Liver (tissue), 9 donors: ENCODE data around the gene ATP6V0D1. TPM values are rescaled to one million over a fixed set of nuclear protein-coding genes. Genes with fewer than 3 reads are reported as not detected.
"Not testable (repeated sequence)": the region's sequence is repeated elsewhere in the genome, so short reads cannot be mapped to it uniquely, and the experiment has no call there.

Experiments used
- DNase-seq: peaks from one replicate; pipeline ENCODE4 v3.0.0-alpha.2; 2017; ENCODE audit warnings: low spot score
- H3K27ac ChIP-seq, 2 donors: one replicate each; pipeline ENCODE4 v1.7.0; 2013; ENCODE audit warnings: inconsistent platforms in 2 of 2, low read length in 2 of 2, control low read depth in 1 of 2, low read depth in 1 of 2, mild to moderate bottlenecking in 1 of 2
- H3K27me3 ChIP-seq, 4 donors: one replicate each; pipeline versions ENCODE4 v1.6.1 to v1.7.0; 2013; ENCODE audit warnings: low read length in 3 of 4, inconsistent platforms in 1 of 4, mild to moderate bottlenecking in 1 of 4, moderate library complexity in 1 of 4; ENCODE audit not compliant: control insufficient read depth in 4 of 4, insufficient read depth in 4 of 4
- H3K36me3 ChIP-seq, 4 donors: one replicate each; pipeline versions ENCODE4 v1.6.1 to v1.7.0; 2013; ENCODE audit warnings: low read length in 3 of 4, mild to moderate bottlenecking in 3 of 4, low read depth in 1 of 4, moderate library complexity in 1 of 4; ENCODE audit not compliant: control insufficient read depth in 4 of 4, insufficient read depth in 3 of 4
- H3K4me1 ChIP-seq, 4 donors: one replicate each; pipeline versions ENCODE4 v1.6.1 to v1.7.0; 2013; ENCODE audit warnings: low read length in 3 of 4, mild to moderate bottlenecking in 3 of 4, moderate library complexity in 1 of 4; ENCODE audit not compliant: control insufficient read depth in 4 of 4, insufficient read depth in 4 of 4
- H3K4me3 ChIP-seq, 3 donors: one replicate each; pipeline versions ENCODE4 v1.6.1 to v1.7.0; 2013; ENCODE audit warnings: low read length in 3 of 3, control low read depth in 1 of 3, low read depth in 1 of 3, mild to moderate bottlenecking in 1 of 3
- H3K9ac ChIP-seq, 2 donors: one replicate each; pipeline ENCODE4 v1.7.0; 2013; ENCODE audit warnings: low read length in 2 of 2, mild to moderate bottlenecking in 2 of 2, moderate library complexity in 2 of 2, control low read depth in 1 of 2, low read depth in 1 of 2
- H3K9me3 ChIP-seq, 4 donors: one replicate each; pipeline versions ENCODE4 v1.6.1 to v1.7.0; 2013; ENCODE audit warnings: low read length in 3 of 4; ENCODE audit not compliant: control insufficient read depth in 4 of 4
- CTCF ChIP-seq: fragments of 150-350 bp; IDR thresholded peaks from 2 replicates; pipeline ENCODE4 v1.5.1; 2017; ENCODE audit warnings: improper control_type of control experiment, low read depth, low read length; ENCODE audit not compliant: missing input control
- EGR1 ChIP-seq, 2 donors: IDR thresholded peaks; 2 replicates each; pipeline ENCODE4 v1.6.1; 2016 to 2018; ENCODE audit warnings: antibody characterized with exemption in 2 of 2, low read depth in 2 of 2
- FOXA1 ChIP-seq: IDR thresholded peaks from 2 replicates; pipeline ENCODE4 v1.6.1; 2016; ENCODE audit warnings: antibody characterized with exemption
- FOXA2 ChIP-seq: IDR thresholded peaks from 2 replicates; pipeline ENCODE4 v1.6.1; 2016; ENCODE audit warnings: antibody characterized with exemption
- GABPA ChIP-seq, 2 donors: IDR thresholded peaks in 1 of 2; conservative IDR thresholded peaks in 1 of 2; 2 replicates each; pipeline ENCODE4 v1.6.1; 2016; ENCODE audit warnings: antibody characterized with exemption in 2 of 2, mild to moderate bottlenecking in 1 of 2, moderate library complexity in 1 of 2
- HNF4A ChIP-seq, 2 donors: conservative IDR thresholded peaks; 2 replicates each; pipeline ENCODE4 v1.6.1; 2016; ENCODE audit warnings: antibody characterized with exemption in 2 of 2, mild to moderate bottlenecking in 2 of 2
- HNF4G ChIP-seq: IDR thresholded peaks from 2 replicates; pipeline ENCODE4 v1.6.1; 2016; ENCODE audit warnings: antibody characterized with exemption
- JUND ChIP-seq, 2 donors: IDR thresholded peaks; 2 replicates each; pipeline ENCODE4 v1.6.1; 2016; ENCODE audit warnings: antibody characterized with exemption in 2 of 2
- NR2F2 ChIP-seq: IDR thresholded peaks from 2 replicates; pipeline ENCODE4 v1.6.1; 2016; ENCODE audit warnings: antibody characterized with exemption
- RAD21 ChIP-seq, 2 donors: IDR thresholded peaks; 2 replicates each; pipeline ENCODE4 v1.6.1; 2016; ENCODE audit warnings: antibody characterized with exemption in 2 of 2, mild to moderate bottlenecking in 2 of 2
- RXRA ChIP-seq, 2 donors: IDR thresholded peaks; 2 replicates each; pipeline ENCODE4 v1.6.1; 2017 to 2018; ENCODE audit warnings: antibody characterized with exemption in 2 of 2, mild to moderate bottlenecking in 1 of 2
- SP1 ChIP-seq: IDR thresholded peaks from 2 replicates; pipeline ENCODE4 v1.6.1; 2018; ENCODE audit warnings: antibody characterized with exemption, mild to moderate bottlenecking
- TAF1 ChIP-seq: conservative IDR thresholded peaks from 2 replicates; pipeline ENCODE4 v1.6.1; 2016; ENCODE audit warnings: antibody characterized with exemption, mild to moderate bottlenecking
- YY1 ChIP-seq: IDR thresholded peaks from 2 replicates; pipeline ENCODE4 v1.6.1; 2016; ENCODE audit warnings: antibody characterized with exemption, mild to moderate bottlenecking
- WGBS: extraction: QIAGEN DNeasy Blood & Tissue Kit; methylation state at CpG from one replicate; pipeline ENCODE4 v1.1.7; 2013; 5-methylcytosine and 5-hydroxymethylcytosine counted together
- polyA plus RNA-seq, 2 donors: library from polyadenylated mRNA; stranded (reverse) in 1 of 2; unstranded in 1 of 2; fragments of 200-250 nt in 1 of 2; fragments of >200 nt in 1 of 2; fragmentation: Nextera tagmentation in 1 of 2; extraction: Ambion mirVana in 1 of 2; gene quantifications; one replicate each; pipeline versions ENCODE4 v1.2.1 to v1.2.3, GENCODE V29; 2013 to 2015
- total RNA-seq, 2 donors: library from RNA; depleted of rRNA; stranded (reverse); fragments of >200 nt; gene quantifications; one replicate each; pipeline ENCODE4 v1.2.3, GENCODE V29; 2014
- TF ChIP-seq, protein P1 (sequence below): IDR thresholded peaks from 2 replicates; pipeline ENCODE4 v1.6.1; 2016; ENCODE audit warnings: antibody characterized with exemption
- TF ChIP-seq, protein P2 (sequence below): IDR thresholded peaks from 2 replicates; pipeline ENCODE4 v1.6.1; 2016; ENCODE audit warnings: antibody characterized with exemption
- TF ChIP-seq, protein P3 (sequence below): IDR thresholded peaks from 2 replicates; pipeline ENCODE4 v1.6.1; 2016; ENCODE audit warnings: antibody characterized with exemption, mild to moderate bottlenecking
- TF ChIP-seq, protein P4 (sequence below): IDR thresholded peaks from 2 replicates; pipeline ENCODE4 v1.6.1; 2016; ENCODE audit warnings: antibody characterized with exemption
- donor health status: healthy.
- donor health status: healthy.
- donor health status: healthy.
- donor health status: healthy.
- donor health status: healthy.

Gene ATP6V0D1
- total and polyA plus RNA-seq, 4 donors, result 47.6 to 80.2 (median 66.6) TPM

- 3% methylated on average over 73 of the region's 73 CpGs for WGBS
- H3K27ac ChIP-seq, result peak within 1 kb of the TSS; percentile 26 to 65
Observed at GRCh38 chr16:67415872-67416793, 64.8 kb downstream of the ATP6V0D1 start, which contains the start of gene ZDHHC1. Gene ZDHHC1, minus strand, starts transcription at chr16:67416477. Its CDS starts 8,702 bp downstream, at chr16:67407775.

DNA sequence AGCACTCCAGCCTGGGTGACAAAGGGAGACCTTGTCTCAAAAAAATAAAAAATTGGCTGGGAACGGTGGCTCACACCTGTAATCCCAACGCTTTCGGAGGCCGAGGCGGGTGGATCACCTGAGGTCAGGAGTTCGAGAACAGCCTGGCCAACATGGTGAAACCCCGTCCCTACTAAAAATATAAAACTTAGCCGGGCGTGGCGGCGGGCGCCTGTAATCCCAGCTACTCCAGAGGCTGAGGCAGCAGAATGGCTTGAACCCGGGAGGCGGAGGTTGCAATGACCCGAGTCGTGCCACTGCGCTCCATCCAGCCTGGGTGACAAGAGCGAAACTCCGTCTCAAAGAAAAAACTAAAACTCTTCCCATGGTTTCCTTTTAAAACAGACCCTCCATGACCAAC lies 65.5 kb downstream of the ATP6V0D1 start:
- not testable (repeated sequence) for H3K27me3 ChIP-seq, H3K9me3 ChIP-seq, H3K36me3 ChIP-seq, DNase-seq
- peaks cover 5 to 10% (median 7%) of the 10 kb centered on the region in 4 donors for H3K4me1 ChIP-seq
- WGBS, result 95% methylated on average over 19 of the region's 19 CpGs
- peak overlapping the region; percentile 26 to 65 for H3K27ac ChIP-seq
- peak overlapping the region; percentile 36 to 45 for H3K9ac ChIP-seq
- peak overlapping the region; percentile 11 to 77 (median 43) for H3K4me3 ChIP-seq

More at GRCh38 chr16:67415872-67416793, 64.8 kb downstream of the ATP6V0D1 start, which contains the start of gene ZDHHC1:
- DNase-seq, result peak; percentile 56
- Histone ChIP-seq H3K9ac (peak within 1 kb of the TSS; percentile 38 to 60), H3K9me3 (no peaks in the 10 kb centered on the region), H3K27me3 (no peaks in the 10 kb centered on the region), H3K36me3 (no peaks in the 10 kb centered on the region), H3K4me1 (peaks cover 5 to 10% (median 7%) of the 10 kb centered on the region in 4 donors), H3K4me3 (peak within 1 kb of the TSS; percentile 32 to 77 (median 43))
- TF ChIP-seq RXRA (IDR thresholded peaks at IDR 0.05) (no peak), GABPA (IDR thresholded peaks at IDR 0.05 in 1 of 2, conservative IDR thresholded peaks at IDR 0.05 in 1 of 2) (no peak), HNF4G (no peak), FOXA2 (no peak), SP1 (no peak), HNF4A (conservative IDR thresholded peaks at IDR 0.05) (no peak), YY1 (no peak), FOXA1 (no peak), JUND (IDR thresholded peaks at IDR 0.05) (no peak), CTCF (peak; percentile 40), NR2F2 (no peak), TAF1 (no peak), EGR1 (IDR thresholded peaks at IDR 0.05; ENCODE audit: low read depth in 2 of 2) (no peak), RAD21 (IDR thresholded peaks at IDR 0.05) (peak; percentile 46 to 49)
- TF ChIP-seq, protein P1, sequence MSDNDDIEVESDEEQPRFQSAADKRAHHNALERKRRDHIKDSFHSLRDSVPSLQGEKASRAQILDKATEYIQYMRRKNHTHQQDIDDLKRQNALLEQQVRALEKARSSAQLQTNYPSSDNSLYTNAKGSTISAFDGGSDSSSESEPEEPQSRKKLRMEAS, result no peak
- TF ChIP-seq, protein P2, sequence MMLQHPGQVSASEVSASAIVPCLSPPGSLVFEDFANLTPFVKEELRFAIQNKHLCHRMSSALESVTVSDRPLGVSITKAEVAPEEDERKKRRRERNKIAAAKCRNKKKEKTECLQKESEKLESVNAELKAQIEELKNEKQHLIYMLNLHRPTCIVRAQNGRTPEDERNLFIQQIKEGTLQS, result no peak
- TF ChIP-seq, protein P3, sequence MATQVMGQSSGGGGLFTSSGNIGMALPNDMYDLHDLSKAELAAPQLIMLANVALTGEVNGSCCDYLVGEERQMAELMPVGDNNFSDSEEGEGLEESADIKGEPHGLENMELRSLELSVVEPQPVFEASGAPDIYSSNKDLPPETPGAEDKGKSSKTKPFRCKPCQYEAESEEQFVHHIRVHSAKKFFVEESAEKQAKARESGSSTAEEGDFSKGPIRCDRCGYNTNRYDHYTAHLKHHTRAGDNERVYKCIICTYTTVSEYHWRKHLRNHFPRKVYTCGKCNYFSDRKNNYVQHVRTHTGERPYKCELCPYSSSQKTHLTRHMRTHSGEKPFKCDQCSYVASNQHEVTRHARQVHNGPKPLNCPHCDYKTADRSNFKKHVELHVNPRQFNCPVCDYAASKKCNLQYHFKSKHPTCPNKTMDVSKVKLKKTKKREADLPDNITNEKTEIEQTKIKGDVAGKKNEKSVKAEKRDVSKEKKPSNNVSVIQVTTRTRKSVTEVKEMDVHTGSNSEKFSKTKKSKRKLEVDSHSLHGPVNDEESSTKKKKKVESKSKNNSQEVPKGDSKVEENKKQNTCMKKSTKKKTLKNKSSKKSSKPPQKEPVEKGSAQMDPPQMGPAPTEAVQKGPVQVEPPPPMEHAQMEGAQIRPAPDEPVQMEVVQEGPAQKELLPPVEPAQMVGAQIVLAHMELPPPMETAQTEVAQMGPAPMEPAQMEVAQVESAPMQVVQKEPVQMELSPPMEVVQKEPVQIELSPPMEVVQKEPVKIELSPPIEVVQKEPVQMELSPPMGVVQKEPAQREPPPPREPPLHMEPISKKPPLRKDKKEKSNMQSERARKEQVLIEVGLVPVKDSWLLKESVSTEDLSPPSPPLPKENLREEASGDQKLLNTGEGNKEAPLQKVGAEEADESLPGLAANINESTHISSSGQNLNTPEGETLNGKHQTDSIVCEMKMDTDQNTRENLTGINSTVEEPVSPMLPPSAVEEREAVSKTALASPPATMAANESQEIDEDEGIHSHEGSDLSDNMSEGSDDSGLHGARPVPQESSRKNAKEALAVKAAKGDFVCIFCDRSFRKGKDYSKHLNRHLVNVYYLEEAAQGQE, result no peak
- TF ChIP-seq, protein P4, sequence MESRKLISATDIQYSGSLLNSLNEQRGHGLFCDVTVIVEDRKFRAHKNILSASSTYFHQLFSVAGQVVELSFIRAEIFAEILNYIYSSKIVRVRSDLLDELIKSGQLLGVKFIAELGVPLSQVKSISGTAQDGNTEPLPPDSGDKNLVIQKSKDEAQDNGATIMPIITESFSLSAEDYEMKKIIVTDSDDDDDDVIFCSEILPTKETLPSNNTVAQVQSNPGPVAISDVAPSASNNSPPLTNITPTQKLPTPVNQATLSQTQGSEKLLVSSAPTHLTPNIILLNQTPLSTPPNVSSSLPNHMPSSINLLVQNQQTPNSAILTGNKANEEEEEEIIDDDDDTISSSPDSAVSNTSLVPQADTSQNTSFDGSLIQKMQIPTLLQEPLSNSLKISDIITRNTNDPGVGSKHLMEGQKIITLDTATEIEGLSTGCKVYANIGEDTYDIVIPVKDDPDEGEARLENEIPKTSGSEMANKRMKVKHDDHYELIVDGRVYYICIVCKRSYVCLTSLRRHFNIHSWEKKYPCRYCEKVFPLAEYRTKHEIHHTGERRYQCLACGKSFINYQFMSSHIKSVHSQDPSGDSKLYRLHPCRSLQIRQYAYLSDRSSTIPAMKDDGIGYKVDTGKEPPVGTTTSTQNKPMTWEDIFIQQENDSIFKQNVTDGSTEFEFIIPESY, result no peak
